Measurements from ENCODE around the gene UNC45B. TPM values are rescaled to one million over a fixed set of nuclear protein-coding genes. Genes with fewer than 3 reads are reported as not detected.
"Not testable (repeated sequence)": the region's sequence is repeated elsewhere in the genome, so short reads cannot be mapped to it uniquely, and the experiment has no call there.

Gene UNC45B
- total RNA-seq, 3 donors from 2014 or later (not counting 1 experiment from before 2014, with no cell fraction given), result 0.78 to 1.4 (median 1.2) TPM

DNA sequence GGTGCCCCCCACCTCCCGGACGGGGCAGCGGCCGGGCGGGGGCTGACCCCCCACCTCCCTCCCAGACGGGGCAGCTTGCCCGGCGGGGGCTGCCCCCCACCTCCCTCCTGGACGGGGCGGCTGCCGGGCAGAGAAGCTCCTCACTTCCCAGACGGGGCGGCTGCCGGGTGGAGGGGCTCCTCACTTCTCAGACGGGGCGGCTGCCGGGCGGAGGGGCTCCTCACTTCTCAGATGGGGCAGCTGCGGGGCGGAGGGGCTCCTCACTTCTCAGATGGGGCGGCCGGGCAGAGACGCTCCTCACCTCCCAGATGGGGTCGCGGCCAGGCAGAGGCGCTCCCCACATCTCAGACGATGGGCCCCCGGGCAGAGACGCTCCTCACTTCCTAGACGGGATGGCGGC lies 47.4 kb downstream of the UNC45B start:
- H3K9me3 Mint-ChIP-seq; H3K27me3 ChIP-seq (ENCODE audit: control insufficient read depth, insufficient read depth, low read length); H3K4me1 ChIP-seq (ENCODE audit: control insufficient read depth, insufficient read depth, low read length); H3K27me3 Mint-ChIP-seq (ENCODE audit: low read depth in 2 of 2); DNase-seq; H3K4me3 Mint-ChIP-seq; intact Hi-C loops (cut with micrococcal nuclease); H3K9me3 ChIP-seq (ENCODE audit: control insufficient read depth, insufficient read depth, low read length); H3K36me3 ChIP-seq (ENCODE audit: control insufficient read depth, insufficient read depth, low read length); H3K4me3 ChIP-seq (ENCODE audit: low read length); ATAC-seq; H3K27ac ChIP-seq (ENCODE audit: low read length); H3K27ac Mint-ChIP-seq; H3K36me3 Mint-ChIP-seq: not testable (repeated sequence)
- 90% methylated on average over 28 of the region's 31 CpGs for WGBS (ENCODE audit: insufficient coverage)
- peaks cover 5 to 11% of the 10 kb centered on the region in 2 donors for H3K4me1 Mint-ChIP-seq

DNA sequence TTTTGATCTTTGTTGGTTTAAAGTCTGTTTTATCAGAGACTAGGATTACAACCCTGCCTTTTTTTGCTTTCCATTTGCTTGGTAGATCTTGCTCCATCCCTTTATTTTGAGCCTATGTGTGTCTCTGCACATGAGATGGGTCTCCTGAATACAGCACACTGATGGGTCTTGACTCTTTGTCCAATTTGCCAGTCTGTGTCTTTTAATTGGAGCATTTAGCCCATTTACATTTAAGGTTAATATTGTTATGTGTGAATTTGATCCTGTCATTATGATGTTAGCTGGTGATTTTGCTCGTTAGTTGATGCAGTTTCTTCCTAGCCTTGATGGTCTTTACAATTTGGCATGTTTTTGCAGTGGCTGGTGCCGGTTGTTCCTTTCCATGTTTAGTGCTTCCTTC lies 55.0 kb downstream of the UNC45B start:
- H3K4me1 Mint-ChIP-seq, result peaks cover 10 to 15% of the 10 kb centered on the region in 2 donors
- H3K27me3 ChIP-seq (ENCODE audit: control insufficient read depth, insufficient read depth, low read length); H3K4me3 ChIP-seq (ENCODE audit: low read length); intact Hi-C loops (cut with micrococcal nuclease); H3K27ac ChIP-seq (ENCODE audit: low read length); H3K27ac Mint-ChIP-seq; H3K4me1 ChIP-seq (ENCODE audit: control insufficient read depth, insufficient read depth, low read length); H3K9me3 ChIP-seq (ENCODE audit: control insufficient read depth, insufficient read depth, low read length); DNase-seq; H3K4me3 Mint-ChIP-seq; H3K27me3 Mint-ChIP-seq (ENCODE audit: low read depth in 2 of 2); H3K36me3 ChIP-seq (ENCODE audit: control insufficient read depth, insufficient read depth, low read length); ATAC-seq: not testable (repeated sequence)
- peaks cover 12% of the 10 kb centered on the region in 2 donors for H3K9me3 Mint-ChIP-seq
- no CpG with 5 or more reads among the region's 2 CpGs for WGBS (ENCODE audit: insufficient coverage)
- peaks cover 14% of the 10 kb centered on the region for H3K36me3 Mint-ChIP-seq

DNA sequence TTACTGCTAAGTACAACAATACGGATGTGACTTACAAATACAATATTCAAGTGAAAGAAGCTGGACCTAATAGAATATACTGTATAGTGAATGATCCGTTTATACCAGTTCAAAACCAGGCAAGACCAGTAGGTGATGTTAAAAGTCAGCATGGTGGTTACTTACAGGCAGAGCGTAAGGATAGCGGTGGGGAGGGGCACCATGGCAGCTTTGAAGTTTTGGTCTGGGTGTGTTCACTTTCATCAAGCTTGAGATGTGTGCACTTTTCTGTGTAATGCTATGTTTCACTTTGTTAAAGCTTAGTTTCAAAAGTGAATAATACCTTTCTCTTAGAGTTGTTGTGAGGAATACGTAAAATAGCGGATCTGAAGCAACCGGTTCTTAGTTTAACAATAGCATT lies 63.1 kb downstream of the UNC45B start:
- H3K27ac Mint-ChIP-seq, result no peak overlapping the region
- DNase-seq, result peak in 1 of 2 donors; percentile 64
- WGBS (ENCODE audit: insufficient coverage), result 95% methylated on average over 4 of the region's 7 CpGs

DNA sequence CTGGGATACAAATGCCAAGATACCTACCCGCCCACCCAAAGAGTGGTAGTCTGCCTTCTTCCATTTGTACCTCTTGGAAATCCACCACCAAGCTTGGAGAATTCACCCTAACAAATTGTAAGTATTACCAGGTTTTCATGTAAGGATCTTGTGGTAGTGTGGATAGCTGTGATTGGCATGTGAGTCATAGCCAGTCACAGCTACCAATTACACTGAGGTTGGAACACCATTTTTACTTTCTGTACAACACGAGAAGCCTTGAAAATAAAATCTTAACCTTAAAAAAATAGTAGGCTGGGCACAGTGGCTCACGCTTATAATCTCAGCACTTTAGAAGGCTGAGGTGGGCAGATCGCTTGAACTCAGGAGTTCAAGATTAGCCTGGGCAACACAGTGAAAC lies 65.1 kb downstream of the UNC45B start:
- intact Hi-C loops (cut with micrococcal nuclease), result loop anchor here (5.0 kb wide), 1 partner anchor 35 kb away; no protein-coding TSS in a partner anchor
- H3K27me3 Mint-ChIP-seq (ENCODE audit: low read depth in 2 of 2), result no peaks in the 10 kb centered on the region

More for the DNA sequence above, 63.1 kb downstream of the UNC45B start:
- Histone ChIP-seq H3K27me3 (ENCODE audit: control insufficient read depth, insufficient read depth, low read length) (no peaks in the 10 kb centered on the region), H3K9me3 (ENCODE audit: control insufficient read depth, insufficient read depth, low read length) (no peaks in the 10 kb centered on the region), H3K27ac (ENCODE audit: low read length) (no peak overlapping the region), H3K36me3 (ENCODE audit: control insufficient read depth, insufficient read depth, low read length) (no peaks in the 10 kb centered on the region), H3K4me1 (ENCODE audit: control insufficient read depth, insufficient read depth, low read length) (peaks cover 33% of the 10 kb centered on the region), H3K4me3 (ENCODE audit: low read length) (no peak overlapping the region)
- Mint-ChIP-seq H3K27me3 (ENCODE audit: low read depth in 2 of 2) (no peaks in the 10 kb centered on the region), H3K4me1 (peaks cover 48 to 49% of the 10 kb centered on the region in 2 donors), H3K4me3 (no peak overlapping the region), H3K9me3 (no peaks in the 10 kb centered on the region), H3K36me3 (no peaks in the 10 kb centered on the region)
- TF ChIP-seq, protein P1, sequence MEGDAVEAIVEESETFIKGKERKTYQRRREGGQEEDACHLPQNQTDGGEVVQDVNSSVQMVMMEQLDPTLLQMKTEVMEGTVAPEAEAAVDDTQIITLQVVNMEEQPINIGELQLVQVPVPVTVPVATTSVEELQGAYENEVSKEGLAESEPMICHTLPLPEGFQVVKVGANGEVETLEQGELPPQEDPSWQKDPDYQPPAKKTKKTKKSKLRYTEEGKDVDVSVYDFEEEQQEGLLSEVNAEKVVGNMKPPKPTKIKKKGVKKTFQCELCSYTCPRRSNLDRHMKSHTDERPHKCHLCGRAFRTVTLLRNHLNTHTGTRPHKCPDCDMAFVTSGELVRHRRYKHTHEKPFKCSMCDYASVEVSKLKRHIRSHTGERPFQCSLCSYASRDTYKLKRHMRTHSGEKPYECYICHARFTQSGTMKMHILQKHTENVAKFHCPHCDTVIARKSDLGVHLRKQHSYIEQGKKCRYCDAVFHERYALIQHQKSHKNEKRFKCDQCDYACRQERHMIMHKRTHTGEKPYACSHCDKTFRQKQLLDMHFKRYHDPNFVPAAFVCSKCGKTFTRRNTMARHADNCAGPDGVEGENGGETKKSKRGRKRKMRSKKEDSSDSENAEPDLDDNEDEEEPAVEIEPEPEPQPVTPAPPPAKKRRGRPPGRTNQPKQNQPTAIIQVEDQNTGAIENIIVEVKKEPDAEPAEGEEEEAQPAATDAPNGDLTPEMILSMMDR (IDR thresholded peaks at IDR 0.05), result no peak
- no peak for ATAC-seq
- intact Hi-C loops (cut with micrococcal nuclease), result loop anchor here (5.0 kb wide), 1 partner anchor 33 kb away; no protein-coding TSS in a partner anchor

More for the DNA sequence above, 65.1 kb downstream of the UNC45B start:
- Histone ChIP-seq H3K4me3 (ENCODE audit: low read length) (no peak overlapping the region), H3K27ac (ENCODE audit: low read length) (peak overlapping the region; percentile 93), H3K36me3 (ENCODE audit: control insufficient read depth, insufficient read depth, low read length) (no peaks in the 10 kb centered on the region), H3K9me3 (ENCODE audit: control insufficient read depth, insufficient read depth, low read length) (no peaks in the 10 kb centered on the region), H3K4me1 (ENCODE audit: control insufficient read depth, insufficient read depth, low read length) (peaks cover 38% of the 10 kb centered on the region), H3K27me3 (ENCODE audit: control insufficient read depth, insufficient read depth, low read length) (no peaks in the 10 kb centered on the region)
- no peaks in the 10 kb centered on the region for H3K9me3 Mint-ChIP-seq
- peak overlapping the region; percentile 85 to 92 for H3K27ac Mint-ChIP-seq
- H3K4me3 Mint-ChIP-seq, result peak overlapping the region; percentile 68
- WGBS (ENCODE audit: insufficient coverage), result 78% methylated on average over 4 of the region's 4 CpGs
- ATAC-seq (no peak), DNase-seq (peak in 1 of 2 donors; percentile 24)
- peaks cover 63 to 64% of the 10 kb centered on the region in 2 donors for H3K4me1 Mint-ChIP-seq
- TF ChIP-seq, protein P1 (IDR thresholded peaks at IDR 0.05), result no peak
- H3K36me3 Mint-ChIP-seq, result no peaks in the 10 kb centered on the region

All from natural killer cell (primary cell).